ENCODE results near the gene TUBA1C. TPM values are rescaled to one million over a fixed set of nuclear protein-coding genes. Genes with fewer than 3 reads are reported as not detected.
"Not testable (repeated sequence)": the region's sequence is repeated elsewhere in the genome, so short reads cannot be mapped to it uniquely, and the experiment has no call there.

The TUBA1C gene
- total RNA-seq, 1 donor, result 839 TPM

- TF ChIP-seq CTCF (IDR thresholded peaks at IDR 0.05; ENCODE audit: insufficient read depth, low read length), result no peak
- H3K4me3 ChIP-seq (ENCODE audit: low read depth, low read length), result no peak overlapping the region
- no peak for DNase-seq (ENCODE audit: low read depth)
Measured at GRCh38 chr12:49255857-49256637, 8.8 kb upstream of the TUBA1C start.

- not testable (repeated sequence) for H3K4me3 ChIP-seq (ENCODE audit: low read depth, low read length); DNase-seq (ENCODE audit: low read depth)
Measured at GRCh38 chr12:49257508-49258184, 7.2 kb upstream of the TUBA1C start.

- DNase-seq (ENCODE audit: low read depth), result no peak
- TF ChIP-seq CTCF (IDR thresholded peaks at IDR 0.05; ENCODE audit: insufficient read depth, low read length), result no peak
- no peak overlapping the region for H3K4me3 ChIP-seq (ENCODE audit: low read depth, low read length)
Measured at GRCh38 chr12:49259452-49259851, 5.4 kb upstream of the TUBA1C start.

GRCh38 chr12:49260166-49260565, 4.7 kb upstream of the TUBA1C start:
- peak; percentile 96 for DNase-seq (ENCODE audit: low read depth)
- no peak for TF ChIP-seq CTCF (IDR thresholded peaks at IDR 0.05; ENCODE audit: insufficient read depth, low read length)
- no peak overlapping the region for H3K4me3 ChIP-seq (ENCODE audit: low read depth, low read length)

- no peak for TF ChIP-seq CTCF (IDR thresholded peaks at IDR 0.05; ENCODE audit: insufficient read depth, low read length)
- no peak for DNase-seq (ENCODE audit: low read depth)
- peak overlapping the region; percentile 31 for H3K4me3 ChIP-seq (ENCODE audit: low read depth, low read length)
Measured at GRCh38 chr12:49260571-49261363, 4.1 kb upstream of the TUBA1C start.

GRCh38 chr12:49261721-49262120, 3.2 kb upstream of the TUBA1C start:
- DNase-seq (ENCODE audit: low read depth), result no peak
- no peak for TF ChIP-seq CTCF (IDR thresholded peaks at IDR 0.05; ENCODE audit: insufficient read depth, low read length)

GRCh38 chr12:49263400-49263763, 1.5 kb upstream of the TUBA1C start:
- no peak overlapping the region for H3K4me3 ChIP-seq (ENCODE audit: low read depth, low read length)
- no peak for TF ChIP-seq CTCF (IDR thresholded peaks at IDR 0.05; ENCODE audit: insufficient read depth, low read length)
- DNase-seq (ENCODE audit: low read depth), result no peak

More at GRCh38 chr12:49261721-49262120, 3.2 kb upstream of the TUBA1C start:
- no peak overlapping the region for H3K4me3 ChIP-seq (ENCODE audit: low read depth, low read length)

Data from fibroblast of the aortic adventitia (primary cell).